Hematopoietic multipotent progenitor cell treated with erythropoietin and hydrocortisone succinate and interleukin-3 and kit ligand, for 17 days (in vitro differentiated cells): ENCODE data around the gene ACSBG1.
"Not testable (repeated sequence)": the region's sequence is repeated elsewhere in the genome, so short reads cannot be mapped to it uniquely, and the experiment has no call there.

Experiments used
- DNase-seq: peaks from one replicate; pipeline ENCODE4 v3.0.0-alpha.2; 2015; ENCODE audit warnings: low spot score

ACSBG1 gene

GRCh38 chr15:78164010-78164409, 70.4 kb downstream of the ACSBG1 start:
- DNase-seq, result no peak

- no peak for DNase-seq
Observed at GRCh38 chr15:78162038-78162437, 72.3 kb downstream of the ACSBG1 start.

- DNase-seq, result no peak
Observed at GRCh38 chr15:78159395-78159794, 75.0 kb downstream of the ACSBG1 start.

- DNase-seq, result no peak
Observed at GRCh38 chr15:78157203-78157602, 77.2 kb downstream of the ACSBG1 start.

GRCh38 chr15:78156653-78157052, 77.7 kb downstream of the ACSBG1 start:
- DNase-seq, result no peak

GRCh38 chr15:78155355-78155939, 78.9 kb downstream of the ACSBG1 start:
- DNase-seq, result no peak

GRCh38 chr15:78154955-78155354, 79.4 kb downstream of the ACSBG1 start:
- DNase-seq, result no peak

GRCh38 chr15:78151075-78151474, 83.3 kb downstream of the ACSBG1 start:
- DNase-seq, result not testable (repeated sequence)

- DNase-seq, result peak; percentile 35
Observed at GRCh38 chr15:78149805-78150751, 84.3 kb downstream of the ACSBG1 start.

- DNase-seq, result peak; percentile 99
Observed at GRCh38 chr15:78149068-78149804, 85.1 kb downstream of the ACSBG1 start, which contains the start of gene IDH3A. Gene IDH3A (plus strand): TSS chr15:78149362. CDS start chr15:78149404, 42 bp downstream.

- DNase-seq, result no peak
Observed at GRCh38 chr15:78148392-78149067, 85.8 kb downstream of the ACSBG1 start.

- no peak for DNase-seq
Observed at GRCh38 chr15:78147566-78147965, 86.8 kb downstream of the ACSBG1 start.

GRCh38 chr15:78146425-78147154, 87.8 kb downstream of the ACSBG1 start:
- no peak for DNase-seq

- no peak for DNase-seq
Observed at GRCh38 chr15:78142332-78142731, 92.0 kb downstream of the ACSBG1 start.

- DNase-seq, result no peak
Observed at GRCh38 chr15:78140292-78140691, 94.1 kb downstream of the ACSBG1 start.

GRCh38 chr15:78139578-78139977, 94.8 kb downstream of the ACSBG1 start:
- DNase-seq, result no peak

- no peak for DNase-seq
Observed at GRCh38 chr15:78133801-78134200, 100.6 kb downstream of the ACSBG1 start.

- peak; percentile 65 for DNase-seq
Observed at GRCh38 chr15:78131295-78132061, 102.9 kb downstream of the ACSBG1 start, which contains the start of gene CIB2. Gene CIB2 (minus strand): TSS chr15:78131445. CDS start chr15:78131215, 230 bp downstream.

- DNase-seq, result no peak
Observed at GRCh38 chr15:78130466-78131294, 103.7 kb downstream of the ACSBG1 start.
